ENCODE data around the gene FAM156A. TPM values are rescaled to one million over a fixed set of nuclear protein-coding genes. Genes with fewer than 3 reads are reported as not detected.
"Not testable (repeated sequence)": the region's sequence is repeated elsewhere in the genome, so short reads cannot be mapped to it uniquely, and the experiment has no call there.

FAM156A gene
- total and polyA plus RNA-seq, 2 of the 4 experiments (the other 2 are of a cell fraction): 7.5 to 39.2 TPM

- POLR2A ChIA-PET (ENCODE audit: unreplicated experiment); H3K14ac ChIP-seq (replicated peaks; ENCODE audit: low read depth, low read length); H3K9me3 ChIP-seq (ENCODE audit: control insufficient read depth, insufficient read depth, low read length); intact Hi-C loops (cut with micrococcal nuclease); H2BK15ac ChIP-seq (ENCODE audit: low read depth, low read length); BruUV-seq (replicated peaks); H3K56ac ChIP-seq (ENCODE audit: extremely low read depth, insufficient read depth, low read length); H3K4me3 ChIP-seq (ENCODE audit: insufficient read depth, low read depth, low read length); CTCF ChIA-PET; H3K23ac ChIP-seq (ENCODE audit: low read depth, low read length); H3K4me2 ChIP-seq (ENCODE audit: low read depth, low read length); H4K5ac ChIP-seq (ENCODE audit: low read depth, low read length); H3K27ac ChIP-seq (ENCODE audit: insufficient read depth, low read length); H4K91ac ChIP-seq (ENCODE audit: insufficient read depth, low read depth, low read length); H3K4me1 ChIP-seq (ENCODE audit: control insufficient read depth, insufficient read depth, low read length); H3K18ac ChIP-seq (ENCODE audit: low read depth, low read length); H3K9me1 ChIP-seq (ENCODE audit: insufficient read depth, low read length); H2AK9ac ChIP-seq (replicated peaks; ENCODE audit: low read depth, low read length, poor library complexity); H3K4ac ChIP-seq (ENCODE audit: low read depth, low read length); H3K36me3 ChIP-seq (ENCODE audit: control insufficient read depth, insufficient read depth, low read length); H4K8ac ChIP-seq (ENCODE audit: low read depth in 2 of 2, low read length in 2 of 2); H2BK20ac ChIP-seq (ENCODE audit: low read depth, low read length); H3K79me1 ChIP-seq (ENCODE audit: low read depth in 1 of 2, low read length in 2 of 2); in situ Hi-C loops (cut with MboI; ENCODE audit: low sequenced_read_pairs); H2BK5ac ChIP-seq (ENCODE audit: low read depth, low read length, poor library complexity, severe bottlenecking); ATAC-seq (ENCODE audit: low read depth); H2BK120ac ChIP-seq (ENCODE audit: low read depth, low read length); H2AFZ ChIP-seq (replicated peaks; ENCODE audit: low read length, poor library complexity); H3K9ac ChIP-seq (ENCODE audit: low read depth, low read length); dilution Hi-C loops (cut with HindIII; ENCODE audit: low sequenced_read_pairs, unreplicated experiment); H4K20me1 ChIP-seq (ENCODE audit: insufficient read depth, low read length); DNase-seq; H3K27me3 ChIP-seq (ENCODE audit: control insufficient read depth, insufficient read depth, low read length); H2AK5ac ChIP-seq (ENCODE audit: low read depth, low read length): not testable (repeated sequence)
- WGBS, 2 experiments (ENCODE audit: extremely low coverage in 2 of 2, insufficient read length in 1 of 2): no CpG with 5 or more reads among the region's 10 CpGs
Measured at GRCh38 chrX:52905531-52905930, 52.8 kb downstream of the FAM156A start.

Other genes starting within 250 kb of the FAM156A start
- gene SSX2B, start 207.3 kb downstream of the FAM156A start, total RNA-seq (2012; rRNA removed): not detected in 2 replicates
- not detected in 2 replicates for gene SSX2B, start 207.3 kb downstream of the FAM156A start, polyA plus RNA-seq (2012; rRNA removed)
- gene SPANXN5, start 161.1 kb downstream of the FAM156A start, total RNA-seq (2012; rRNA removed): not detected in 2 replicates
- gene SPANXN5, start 161.1 kb downstream of the FAM156A start, polyA plus RNA-seq (2012; rRNA removed): not detected in 2 replicates
- not detected in 2 replicates for gene XAGE5, start 147.2 kb downstream of the FAM156A start, total RNA-seq (2012; rRNA removed)
- not detected in 2 replicates for gene XAGE5, start 147.2 kb downstream of the FAM156A start, polyA plus RNA-seq (2012; rRNA removed)
- not detected in 2 replicates for gene XAGE3, start 90.4 kb downstream of the FAM156A start, total RNA-seq (2012; rRNA removed)
- gene XAGE3, start 90.4 kb downstream of the FAM156A start, polyA plus RNA-seq (2012; rRNA removed): not detected in 2 replicates
- 15.6 and 17.9 TPM in 2 replicates for gene FAM156B, start 61.2 kb downstream of the FAM156A start, total RNA-seq (2012; rRNA removed)
- 44.0 and 52.4 TPM in 2 replicates for gene FAM156B, start 61.2 kb downstream of the FAM156A start, polyA plus RNA-seq (2012; rRNA removed)
- gene GPR173, start 90.3 kb upstream of the FAM156A start, total RNA-seq (2012; rRNA removed): 0.90 and 1.1 TPM in 2 replicates
- gene GPR173, start 90.3 kb upstream of the FAM156A start, polyA plus RNA-seq (2012; rRNA removed): 5.2 and 6.1 TPM in 2 replicates
- gene TSPYL2, start 123.8 kb upstream of the FAM156A start, total RNA-seq (2012; rRNA removed): 19.2 and 20.6 TPM in 2 replicates
- gene TSPYL2, start 123.8 kb upstream of the FAM156A start, polyA plus RNA-seq (2012; rRNA removed): 42.6 and 49.7 TPM in 2 replicates
- 3.6 and 6.3 TPM in 2 replicates for gene KANTR, start 135.6 kb upstream of the FAM156A start, total RNA-seq (2012; rRNA removed)
- gene KANTR, start 135.6 kb upstream of the FAM156A start, polyA plus RNA-seq (2012; rRNA removed): 1.3 and 1.6 TPM in 2 replicates

All from IMR-90 (cell line).